GM23338 (cell line): ENCODE results near the gene AKAP8L. TPM values are rescaled to one million over a fixed set of nuclear protein-coding genes. Genes with fewer than 3 reads are reported as not detected.

ENCODE experiments used
- ATAC-seq: fragments of 200-7000 bp; cut with Tn5 transposase; 3 replicates; pipeline ENCODE4 v1.9.1; 2020
- DNase-seq: peaks from one replicate; pipeline ENCODE4 v3.0.0-alpha.2; 2015; ENCODE audit warnings: low spot score
- H2AFZ ChIP-seq: fragments of 200-600 bp; sonication (generic); 2 replicates; pipeline ENCODE4 v1.8.0; 2016; ENCODE audit warnings: antibody characterized with exemption, mild to moderate bottlenecking, moderate library complexity
- H3F3A ChIP-seq: fragments of 200-600 bp; sonication (generic); replicated peaks from 2 replicates; pipeline ENCODE4 v1.8.0; 2017; ENCODE audit warnings: antibody characterized with exemption, mixed run types, low read depth
- H3K27ac ChIP-seq: fragments of 200-600 bp; sonication (generic); 2 replicates; pipeline ENCODE4 v1.6.1; 2016; ENCODE audit warnings: low read depth
- H3K27me3 ChIP-seq: fragments of 200-600 bp; sonication (generic); 2 replicates; pipeline ENCODE4 v1.8.0; 2016; ENCODE audit warnings: mild to moderate bottlenecking, mixed run types, moderate library complexity; ENCODE audit not compliant: insufficient read depth
- H3K36me3 ChIP-seq: fragments of 200-600 bp; sonication (generic); 2 replicates; pipeline ENCODE4 v1.8.0; 2016; ENCODE audit warnings: mild to moderate bottlenecking; ENCODE audit not compliant: insufficient read depth
- H3K4me1 ChIP-seq: fragments of 200-600 bp; sonication (generic); 2 replicates; pipeline ENCODE4 v1.8.0; 2016; ENCODE audit warnings: mild to moderate bottlenecking, moderate library complexity; ENCODE audit not compliant: insufficient read depth
- H3K4me2 ChIP-seq: fragments of 200-600 bp; sonication (generic); 2 replicates; pipeline ENCODE4 v1.7.1; 2017; ENCODE audit warnings: mixed run types
- H3K4me3 ChIP-seq: fragments of 200-600 bp; sonication (generic); 2 replicates; pipeline ENCODE4 v1.6.1; 2016; ENCODE audit warnings: mixed run types
- H3K79me2 ChIP-seq: fragments of 200-600 bp; sonication (generic); replicated peaks from 2 replicates; pipeline ENCODE4 v1.8.0; 2017; ENCODE audit warnings: mild to moderate bottlenecking; ENCODE audit not compliant: insufficient read depth
- H3K9me2 ChIP-seq: fragments of 200-600 bp; sonication (generic); 2 replicates; pipeline ENCODE4 v1.8.0; 2017; ENCODE audit not compliant: insufficient read depth
- H4K20me1 ChIP-seq: fragments of 200-600 bp; sonication (generic); replicated peaks from 2 replicates; pipeline ENCODE4 v1.8.0; 2017; ENCODE audit warnings: mild to moderate bottlenecking; ENCODE audit not compliant: insufficient read depth
- H3K27ac Mint-ChIP-seq: 2 replicates; pipeline ENCODE4 v1.8.0; 2020; ENCODE audit warnings: inconsistent platforms, mild to moderate bottlenecking, moderate library complexity, mixed read lengths
- H3K27me3 Mint-ChIP-seq: 3 replicates; pipeline ENCODE4 v1.8.0; 2022; ENCODE audit warnings: low read depth, mild to moderate bottlenecking, moderate library complexity, mixed read lengths, inconsistent platforms; ENCODE audit not compliant: insufficient read depth, poor library complexity
- H3K36me3 Mint-ChIP-seq: 3 replicates; pipeline ENCODE4 v1.8.0; 2021; ENCODE audit warnings: low read depth, mild to moderate bottlenecking, inconsistent platforms, moderate library complexity, mixed read lengths
- H3K4me1 Mint-ChIP-seq: 3 replicates; pipeline ENCODE4 v1.8.0; 2020; ENCODE audit warnings: mild to moderate bottlenecking, inconsistent platforms, mixed read lengths
- H3K4me3 Mint-ChIP-seq: 3 replicates; pipeline ENCODE4 v1.8.0; 2021; ENCODE audit warnings: moderate library complexity, mild to moderate bottlenecking, inconsistent platforms, mixed read lengths
- H3K9me3 Mint-ChIP-seq: 3 replicates; pipeline ENCODE4 v1.8.0; 2020; ENCODE audit warnings: moderate library complexity, mild to moderate bottlenecking, inconsistent platforms, mixed read lengths
- CREB1 ChIP-seq: fragments of 250-450 bp; sonication (Bioruptor Pico); IDR thresholded peaks from 2 replicates; pipeline ENCODE4 v1.5.0; 2020; ENCODE audit warnings: low read depth, mild to moderate bottlenecking, moderate library complexity
- CTCF ChIP-seq, 2 experiments: fragments of 200-600 bp in 1 of 2; sonication (generic) in 1 of 2; conservative IDR thresholded peaks; 2 replicates each; pipeline versions ENCODE4 v1.5.1 to v1.6.1; 2016 to 2017; ENCODE audit warnings: antibody characterized with exemption in 2 of 2, low read depth in 2 of 2, mild to moderate bottlenecking in 2 of 2, moderate library complexity in 1 of 2
- ETS1 ChIP-seq: IDR thresholded peaks from 2 replicates; pipeline ENCODE4 v1.6.1; 2016; ENCODE audit warnings: antibody characterized with exemption
- NANOG ChIP-seq: IDR thresholded peaks from 2 replicates; pipeline ENCODE4 v1.6.1; 2016; ENCODE audit warnings: antibody characterized with exemption, borderline replicate concordance
- POLR2AphosphoS5 ChIP-seq: IDR thresholded peaks from 2 replicates; pipeline ENCODE4 v1.6.1; 2016; ENCODE audit warnings: antibody characterized with exemption, low read depth
- ZNF462 ChIP-seq: fragments of 250-450 bp; sonication (Bioruptor Pico); IDR thresholded peaks from 2 replicates; pipeline ENCODE4 v1.5.0; 2020; ENCODE audit warnings: mild to moderate bottlenecking, moderate library complexity
- polyA plus RNA-seq: library from polyadenylated mRNA; unstranded; fragments of >200 nt; fragmentation: Nextera tagmentation; extraction: Ambion mirVana; gene quantifications from 2 replicates; pipeline ENCODE4 v1.2.1, GENCODE V29; 2016
- total RNA-seq: library from RNA; depleted of rRNA; stranded (reverse); fragments of >200 nt; shearing (Covaris generic); gene quantifications from 2 replicates; pipeline ENCODE4 v1.2.3, GENCODE V29; 2014

AKAP8L gene
- total and polyA plus RNA-seq, 2 experiments from 2014 or later = 78.8 to 165 TPM

DNA sequence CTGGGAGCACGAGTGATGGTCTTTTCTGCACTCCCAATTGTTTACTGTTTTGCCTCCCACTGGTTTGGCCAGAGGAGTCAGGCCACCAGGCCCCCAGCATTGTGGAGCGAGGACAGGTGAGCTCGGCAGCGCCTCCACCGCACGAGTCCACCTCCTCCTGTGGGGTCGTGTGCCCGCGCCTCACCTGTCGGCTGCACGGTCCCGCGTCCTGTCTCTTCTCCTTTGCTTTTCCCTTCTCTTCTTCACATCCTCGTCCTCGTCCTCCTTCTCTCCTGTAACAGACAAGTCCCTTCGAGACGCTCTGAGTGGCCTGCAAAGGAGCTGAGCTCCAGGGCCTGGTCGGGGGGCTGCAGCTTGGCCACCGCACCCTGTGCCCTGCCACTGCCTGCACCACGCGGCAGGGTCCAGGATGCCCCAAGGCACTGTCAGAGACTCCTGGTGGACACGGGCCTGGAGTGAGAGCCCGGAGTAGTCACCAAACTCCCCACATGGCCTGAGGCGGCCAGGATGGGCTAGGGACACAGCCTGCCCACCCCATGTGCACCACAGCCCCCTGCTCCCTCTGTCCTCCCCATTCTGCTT, 50.6 kb downstream of the AKAP8L start (continued):
- no peak for TF ChIP-seq ZNF462 (CRISPR knock-in tag)

GRCh38 chr19:15367439-15367838, 51.3 kb downstream of the AKAP8L start:
- no peaks in the 10 kb centered on the region for H3F3A ChIP-seq
- ATAC-seq = no peak
- TF ChIP-seq CTCF (conservative IDR thresholded peaks at IDR 0.05; ENCODE audit: low read depth in 2 of 2) (no peak), POLR2AphosphoS5 (no peak), NANOG (no peak), CREB1 (CRISPR knock-in tag) (no peak), ZNF462 (CRISPR knock-in tag) (no peak), ETS1 (no peak)

More at GRCh38 chr19:15367439-15367838, 51.3 kb downstream of the AKAP8L start:
- peaks cover 12% of the 10 kb centered on the region for H3K79me2 ChIP-seq
- DNase-seq = no peak
- Mint-ChIP-seq H3K36me3 (peaks cover 91% of the 10 kb centered on the region), H3K27ac (no peak overlapping the region), H3K9me3 (peaks cover 12% of the 10 kb centered on the region), H3K4me3 (no peak overlapping the region), H3K4me1 (no peaks in the 10 kb centered on the region), H3K27me3 (peaks cover 8% of the 10 kb centered on the region)
- no peaks in the 10 kb centered on the region for H3K27me3 ChIP-seq
- peaks cover 40% of the 10 kb centered on the region for H3K36me3 ChIP-seq
- no peak overlapping the region for H3K4me2 ChIP-seq
- no peak overlapping the region for H3K27ac ChIP-seq
- no peaks in the 10 kb centered on the region for H3K9me2 ChIP-seq
- no peak overlapping the region for H3K4me3 ChIP-seq
- no peaks in the 10 kb centered on the region for H3K4me1 ChIP-seq
- H4K20me1 ChIP-seq = peaks cover 8% of the 10 kb centered on the region
- H2AFZ ChIP-seq = no peak overlapping the region
